Adrenal gland (tissue), 5 donors: ENCODE results near the gene SPSB4.

ENCODE experiments used
- CTCF ChIP-seq, 6 experiments: fragments of 450-650 bp in 4 of 6; fragments of 200-600 bp in 2 of 6; sonication (generic) in 1 of 6; IDR thresholded peaks; 1 replicate in 5 of 6; 2 replicates in 1 of 6; pipeline versions ENCODE4 v1.5.1 to v1.8.0; 2016 to 2021; ENCODE audit warnings: antibody characterized with exemption in 6 of 6, mild to moderate bottlenecking in 2 of 6, moderate library complexity in 1 of 6
- POLR2A ChIP-seq, 2 donors: fragments of 450-650 bp; IDR thresholded peaks; one replicate each; pipeline ENCODE4 v1.6.1; 2017; ENCODE audit warnings: antibody characterized with exemption in 2 of 2, mild to moderate bottlenecking in 2 of 2, moderate library complexity in 1 of 2
- donor health status: DM: no; HTN: no; CAD: no.

GRCh38 chr3:141080431-141080830 lies 29.3 kb downstream of the SPSB4 start:
- TF ChIP-seq POLR2A (IDR thresholded peaks at IDR 0.05) (no peak), CTCF (IDR thresholded peaks at IDR 0.05) (no peak)
